HG02884 (cell line): ENCODE measurements around the gene INF2.
A peak's percentile ranks its signal among the peaks of the same experiment; 100 is the strongest.

Source experiments
- ATAC-seq: cut with Tn5 transposase; IDR thresholded peaks from one replicate; pipeline ENCODE4 v1.9.1; 2021; ENCODE audit warnings: mild to moderate bottlenecking, moderate library complexity; ENCODE audit not compliant: unreplicated experiment

The INF2 gene

GRCh38 chr14:104767634-104767918 is 78.2 kb downstream of the INF2 start:
- ATAC-seq = no peak

- peak; percentile 60 for ATAC-seq
Observed at GRCh38 chr14:104768437-104769323, 79.3 kb downstream of the INF2 start.

DNA sequence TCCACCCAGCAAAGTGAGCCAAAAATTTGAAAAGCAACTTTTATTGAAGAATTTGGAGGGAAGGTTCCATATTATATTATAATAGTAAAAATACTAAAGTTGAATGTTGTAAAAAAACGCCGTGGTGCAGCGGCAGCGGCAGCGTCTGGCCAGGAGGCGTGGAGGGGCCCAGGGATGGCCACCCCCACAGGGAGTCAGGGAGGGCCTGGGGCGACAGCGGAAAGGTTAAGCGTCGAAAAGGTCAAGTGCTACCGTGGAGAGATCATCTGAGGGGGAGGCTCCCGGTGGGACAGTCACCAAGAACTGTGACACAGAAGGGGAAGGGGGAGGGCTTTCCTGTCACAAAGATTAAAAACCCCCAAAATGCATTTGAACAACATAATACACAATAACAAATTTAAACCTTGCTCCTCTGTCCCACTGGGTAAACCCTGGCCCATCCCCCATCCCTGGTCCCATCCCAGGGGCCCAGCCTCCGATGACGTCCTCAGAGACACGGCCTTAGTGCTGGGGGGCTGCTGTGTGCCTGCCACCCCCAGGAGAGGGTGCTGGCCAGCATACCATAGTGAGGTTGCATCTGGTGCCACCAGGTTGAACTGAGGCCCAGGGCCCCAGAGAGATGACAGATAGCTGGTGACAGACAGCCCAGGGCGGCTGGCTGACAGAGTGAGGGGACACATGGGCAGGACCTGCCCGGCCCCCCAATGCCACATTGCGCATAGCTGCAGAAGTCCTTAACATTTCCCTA is 80.1 kb downstream of the INF2 start:
- ATAC-seq = no peak

DNA sequence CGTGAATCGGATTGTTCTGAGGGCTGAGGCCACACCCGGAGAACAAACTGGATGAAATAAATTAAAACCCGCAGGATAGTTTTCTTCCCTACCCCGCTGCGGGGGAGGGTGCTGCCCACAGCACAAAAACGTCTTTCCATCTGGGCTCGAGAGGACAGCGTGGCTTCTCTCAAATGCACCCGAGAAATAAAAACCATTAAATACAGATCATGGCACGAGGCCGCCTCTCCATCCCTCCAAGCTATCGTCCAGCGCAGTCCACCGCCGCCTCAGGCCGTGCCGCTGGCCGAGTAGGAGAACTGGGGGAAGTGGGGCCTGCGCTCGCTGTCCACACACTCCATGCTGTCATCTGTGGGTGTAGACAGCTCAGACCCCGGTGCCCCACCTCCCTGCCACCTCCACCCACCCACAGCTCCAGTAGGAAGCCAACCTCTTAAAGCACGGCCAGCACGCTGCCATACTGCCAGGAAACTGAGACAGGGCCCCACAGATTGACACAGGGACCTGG is 80.7 kb downstream of the INF2 start:
- ATAC-seq = no peak

DNA sequence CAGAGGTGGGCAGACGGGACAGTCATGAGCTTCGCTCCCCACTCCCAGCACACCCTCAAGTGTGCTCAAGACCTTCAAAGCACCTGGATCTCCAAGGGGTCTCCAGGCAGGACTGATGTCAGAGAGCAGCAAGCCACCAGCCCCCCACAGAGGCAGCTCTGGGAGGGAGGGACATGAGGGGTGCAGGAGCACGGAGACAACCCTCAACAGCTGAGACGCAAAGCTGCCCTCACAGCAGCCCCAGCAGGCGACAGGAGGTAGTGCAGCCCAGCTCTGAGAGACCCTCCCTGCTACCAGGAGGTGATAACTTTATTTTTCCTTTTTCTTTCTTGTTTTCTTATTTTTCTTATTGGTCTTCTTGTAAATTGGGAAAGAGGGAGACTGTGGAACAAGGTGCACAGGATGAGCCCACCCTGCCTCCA is 81.4 kb downstream of the INF2 start:
- ATAC-seq = no peak

DNA sequence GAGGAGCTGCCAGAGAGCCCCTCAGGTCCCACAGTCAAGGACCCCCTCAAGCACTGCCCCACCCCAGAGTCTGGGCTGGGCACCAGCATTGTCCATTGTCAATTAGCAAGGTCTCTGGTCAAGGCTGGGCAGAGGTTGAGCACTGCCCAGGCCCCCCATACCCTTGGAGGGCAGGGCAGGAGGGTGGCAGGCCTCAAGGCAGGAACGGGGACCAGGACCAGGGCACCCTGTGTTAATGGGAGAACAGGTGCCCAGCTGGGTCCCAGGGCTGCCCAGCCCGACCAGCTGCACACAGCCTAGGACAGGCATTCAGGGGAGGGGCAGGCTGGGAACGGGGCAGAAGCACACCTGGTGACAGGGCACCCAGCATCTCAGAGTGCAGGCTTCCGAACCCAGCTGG is 82.0 kb downstream of the INF2 start:
- ATAC-seq = no peak
